ENCODE results near the gene COG3.

Gene COG3

GRCh38 chr13:45468635-45469034 is 3.9 kb downstream of the COG3 start:
- peak overlapping the region; percentile 35; the same call in 1 of the 2 replicates for H3K4me3 ChIP-seq (ENCODE audit: low read depth, low read length)
- TF ChIP-seq CTCF (IDR thresholded peaks at IDR 0.05; ENCODE audit: control insufficient read depth, extremely low read depth, insufficient read depth): no peak
- DNase-seq (ENCODE audit: low read depth): peak; percentile 30

- no peak for TF ChIP-seq CTCF (IDR thresholded peaks at IDR 0.05; ENCODE audit: control insufficient read depth, extremely low read depth, insufficient read depth)
- DNase-seq (ENCODE audit: low read depth): no peak
- H3K4me3 ChIP-seq (ENCODE audit: low read depth, low read length): no peak overlapping the region
Measured at GRCh38 chr13:45472171-45472705, 7.5 kb downstream of the COG3 start.

DNA sequence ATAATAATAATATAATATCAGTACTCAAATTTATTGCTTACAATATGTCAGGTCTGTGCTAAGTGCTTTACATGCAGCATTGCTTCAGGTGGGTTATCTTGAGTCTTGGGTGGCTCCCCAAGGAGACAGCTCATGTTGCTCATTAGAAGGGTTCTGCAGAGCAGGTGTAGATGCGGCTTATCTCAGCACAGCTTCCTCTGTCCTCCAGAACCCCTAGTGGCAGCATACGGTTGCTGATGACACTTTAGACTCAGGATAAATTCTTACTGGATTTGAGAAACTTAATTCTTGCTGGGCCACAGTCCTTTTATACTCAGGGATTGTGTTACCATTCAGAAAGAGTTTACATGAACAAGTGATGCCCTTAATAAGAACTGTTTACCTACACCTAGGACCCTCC is 8.9 kb downstream of the COG3 start:
- DNase-seq (ENCODE audit: low read depth): no peak
- TF ChIP-seq CTCF (IDR thresholded peaks at IDR 0.05; ENCODE audit: control insufficient read depth, extremely low read depth, insufficient read depth): peak; percentile 17; the same call in 1 of the 2 replicates
- H3K4me3 ChIP-seq (ENCODE audit: low read depth, low read length): no peak overlapping the region

GRCh38 chr13:45474584-45475454 is 10.1 kb downstream of the COG3 start:
- DNase-seq (ENCODE audit: low read depth): no peak
- H3K4me3 ChIP-seq (ENCODE audit: low read depth, low read length): no peak overlapping the region
- no peak for TF ChIP-seq CTCF (IDR thresholded peaks at IDR 0.05; ENCODE audit: control insufficient read depth, extremely low read depth, insufficient read depth)

GRCh38 chr13:45479661-45480060 is 14.9 kb downstream of the COG3 start:
- TF ChIP-seq CTCF (IDR thresholded peaks at IDR 0.05; ENCODE audit: control insufficient read depth, extremely low read depth, insufficient read depth): no peak
- DNase-seq (ENCODE audit: low read depth): no peak
- no peak overlapping the region for H3K4me3 ChIP-seq (ENCODE audit: low read depth, low read length)

GRCh38 chr13:45481688-45482087 is 16.9 kb downstream of the COG3 start:
- no peak for DNase-seq (ENCODE audit: low read depth)
- no peak overlapping the region for H3K4me3 ChIP-seq (ENCODE audit: low read depth, low read length)
- no peak for TF ChIP-seq CTCF (IDR thresholded peaks at IDR 0.05; ENCODE audit: control insufficient read depth, extremely low read depth, insufficient read depth)
